Measurements from ENCODE around the gene PREX1.

DNA sequence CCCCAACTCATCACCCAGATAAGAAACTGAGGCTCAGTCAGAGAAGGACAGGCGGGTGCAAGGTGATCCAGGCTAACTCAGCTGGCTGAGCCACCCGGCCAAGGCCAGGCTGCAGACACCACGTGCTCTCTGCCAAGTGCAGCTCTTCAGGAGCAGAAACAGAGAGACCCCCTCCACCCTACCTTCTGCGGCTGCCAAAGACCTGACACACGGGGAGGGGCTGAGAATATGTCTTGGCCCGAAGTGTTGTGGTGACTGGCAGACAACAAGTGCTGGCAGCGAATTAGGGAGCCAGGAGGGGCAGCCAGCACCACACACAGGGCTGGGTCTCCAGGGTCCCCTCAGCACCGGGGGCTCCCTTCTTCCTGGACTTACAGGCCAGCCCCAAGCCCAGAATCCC, 22.5 kb downstream of the PREX1 start:
- TF ChIP-seq, protein P1, sequence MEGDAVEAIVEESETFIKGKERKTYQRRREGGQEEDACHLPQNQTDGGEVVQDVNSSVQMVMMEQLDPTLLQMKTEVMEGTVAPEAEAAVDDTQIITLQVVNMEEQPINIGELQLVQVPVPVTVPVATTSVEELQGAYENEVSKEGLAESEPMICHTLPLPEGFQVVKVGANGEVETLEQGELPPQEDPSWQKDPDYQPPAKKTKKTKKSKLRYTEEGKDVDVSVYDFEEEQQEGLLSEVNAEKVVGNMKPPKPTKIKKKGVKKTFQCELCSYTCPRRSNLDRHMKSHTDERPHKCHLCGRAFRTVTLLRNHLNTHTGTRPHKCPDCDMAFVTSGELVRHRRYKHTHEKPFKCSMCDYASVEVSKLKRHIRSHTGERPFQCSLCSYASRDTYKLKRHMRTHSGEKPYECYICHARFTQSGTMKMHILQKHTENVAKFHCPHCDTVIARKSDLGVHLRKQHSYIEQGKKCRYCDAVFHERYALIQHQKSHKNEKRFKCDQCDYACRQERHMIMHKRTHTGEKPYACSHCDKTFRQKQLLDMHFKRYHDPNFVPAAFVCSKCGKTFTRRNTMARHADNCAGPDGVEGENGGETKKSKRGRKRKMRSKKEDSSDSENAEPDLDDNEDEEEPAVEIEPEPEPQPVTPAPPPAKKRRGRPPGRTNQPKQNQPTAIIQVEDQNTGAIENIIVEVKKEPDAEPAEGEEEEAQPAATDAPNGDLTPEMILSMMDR (IDR thresholded peaks at IDR 0.05) = no peak
- no peak for TF ChIP-seq POLR2A (IDR thresholded peaks at IDR 0.05)
- TF ChIP-seq POLR2AphosphoS5 (IDR thresholded peaks at IDR 0.05; ENCODE audit: insufficient read depth in 1 of 2, low read depth in 1 of 2) = no peak

All from vagina (tissue), 2 donors.